ENCODE results near the gene WDR89.

- TF ChIP-seq POLR2A (IDR thresholded peaks at IDR 0.05): no peak
- TF ChIP-seq CTCF (IDR thresholded peaks at IDR 0.05): peak in 1 of 4 experiments; percentile 9
Measured at GRCh38 chr14:63632932-63633514, 8.6 kb downstream of the WDR89 start.

Measured in uterus (tissue), 2 donors.